Measurements from ENCODE around the gene PITPNM1. TPM values are rescaled to one million over a fixed set of nuclear protein-coding genes. Genes with fewer than 3 reads are reported as not detected.

The PITPNM1 gene
- total and polyA plus RNA-seq, 2 of the 13 experiments (the other 11 are each of a cell fraction or from before 2014, with no cell fraction given) = 8.2 to 8.5 TPM

- TF ChIP-seq PRDM15 (CRISPR knock-in tag; IDR thresholded peaks at IDR 0.05) = 0 out of 2 replicates have a peak, but pooled peaks have one; percentile 38
- 0 out of 2 replicates have a peak, but pooled peaks have one; percentile 23 for TF ChIP-seq CAMTA2 (CRISPR knock-in tag; IDR thresholded peaks at IDR 0.05; ENCODE audit: borderline replicate concordance)
- TF ChIP-seq ZSCAN25 (CRISPR knock-in tag; IDR thresholded peaks at IDR 0.05) = peak; percentile 43; the same call in 1 of the 2 replicates
- TF ChIP-seq THAP9 (CRISPR knock-in tag; IDR thresholded peaks at IDR 0.05; ENCODE audit: borderline replicate concordance) = peak; percentile 28; the same call in 1 of the 2 replicates
- peak; percentile 45; the same call in 1 of the 2 replicates for TF ChIP-seq ZNF768 (CRISPR knock-in tag; IDR thresholded peaks at IDR 0.05)
- 0 out of 2 replicates have a peak, but pooled peaks have one; percentile 55 for TF ChIP-seq EED (CRISPR knock-in tag; IDR thresholded peaks at IDR 0.05)
- TF ChIP-seq FOXK2 (IDR thresholded peaks at IDR 0.05) = peak; percentile 59; the same call in 1 of the 2 replicates
- peak; percentile 60; the same call in 1 of the 2 replicates for TF ChIP-seq NR2C2 (CRISPR knock-in tag; IDR thresholded peaks at IDR 0.05; ENCODE audit: borderline replicate concordance)
- peak; percentile 52; the same call in 1 of the 2 replicates for TF ChIP-seq ZNF776 (CRISPR knock-in tag; IDR thresholded peaks at IDR 0.05)
- TF ChIP-seq ZMYM4 (CRISPR knock-in tag; IDR thresholded peaks at IDR 0.05) = peak; percentile 44; the same call in 1 of the 2 replicates
- TF ChIP-seq FIP1L1 (IDR thresholded peaks at IDR 0.05; ENCODE audit: borderline replicate concordance, insufficient read depth, low read depth, low read length) = no peak
- TF ChIP-seq ZNF598 (CRISPR knock-in tag; IDR thresholded peaks at IDR 0.05; ENCODE audit: borderline replicate concordance) = peak; percentile 24; the same call in 1 of the 2 replicates
- TF ChIP-seq ZMYM3 (CRISPR knock-in tag; IDR thresholded peaks at IDR 0.05) = peak; percentile 100
- peak; percentile 96 for TF ChIP-seq RCOR2 (CRISPR knock-in tag; IDR thresholded peaks at IDR 0.05)
- peak; percentile 23; the same call in 1 of the 2 replicates for TF ChIP-seq SALL2 (CRISPR knock-in tag; IDR thresholded peaks at IDR 0.05)
- peak; percentile 70 for TF ChIP-seq TBX2 (CRISPR knock-in tag; IDR thresholded peaks at IDR 0.05; ENCODE audit: borderline replicate concordance)
- no peak for TF ChIP-seq YEATS4 (CRISPR knock-in tag; IDR thresholded peaks at IDR 0.05; ENCODE audit: borderline replicate concordance)
- TF ChIP-seq ESRRA (CRISPR knock-in tag; IDR thresholded peaks at IDR 0.05; ENCODE audit: low read depth) = peak; percentile 28; the same call in 1 of the 2 replicates
- peak; percentile 89 for TF ChIP-seq POLR2G (IDR thresholded peaks at IDR 0.05; ENCODE audit: low read depth, low read length)
- peak; percentile 68; the same call in 1 of the 2 replicates for TF ChIP-seq GLI4 (CRISPR knock-in tag; IDR thresholded peaks at IDR 0.05; ENCODE audit: borderline replicate concordance)
- TF ChIP-seq DMAP1 (CRISPR knock-in tag; IDR thresholded peaks at IDR 0.05) = peak; percentile 48; the same call in 1 of the 2 replicates
- 0 out of 2 replicates have a peak, but pooled peaks have one; percentile 55 for TF ChIP-seq REL (CRISPR knock-in tag; conservative IDR thresholded peaks at IDR 0.05)
- TF ChIP-seq TARDBP (CRISPR knock-in tag; IDR thresholded peaks at IDR 0.05) = no peak
These were observed 2.8 kb upstream of the PITPNM1 start, which contains the start of gene CDK2AP2 (continued) for GRCh38 chr11:67507864-67508485.

Measured in HepG2 (cell line).